Mesendoderm (in vitro differentiated cells): ENCODE measurements around the gene BCAS4.

Experiments
- DNase-seq: peaks from one replicate; pipeline ENCODE4 v3.0.0; 2013
- H2AK5ac ChIP-seq: 2 replicates; pipeline ENCODE4 v1.6.1; 2013; ENCODE audit warnings: low read length, inconsistent platforms
- H2BK120ac ChIP-seq: 2 replicates; pipeline ENCODE4 v1.6.1; 2013; ENCODE audit warnings: low read depth, mild to moderate bottlenecking, low read length, moderate library complexity, mixed read lengths
- H2BK15ac ChIP-seq: replicated peaks from 2 replicates; pipeline ENCODE4 v1.6.1; 2013; ENCODE audit warnings: low read depth, mild to moderate bottlenecking, moderate library complexity
- H2BK5ac ChIP-seq: 2 replicates; pipeline ENCODE4 v1.6.1; 2013; ENCODE audit warnings: low read length, inconsistent platforms
- H3K18ac ChIP-seq: 2 replicates; pipeline ENCODE4 v1.6.1; 2013; ENCODE audit warnings: mild to moderate bottlenecking, low read length, mixed read lengths
- H3K23ac ChIP-seq: one replicate; pipeline ENCODE4 v1.6.1; 2013; ENCODE audit warnings: low read length
- H3K27ac ChIP-seq: 2 replicates; pipeline ENCODE4 v1.5.1; 2013; ENCODE audit warnings: low read depth, mild to moderate bottlenecking, inconsistent platforms, low read length, moderate library complexity
- H3K27me3 ChIP-seq: 2 replicates; pipeline ENCODE4 v1.6.1; 2013; ENCODE audit warnings: low read length, control low read depth, mild to moderate bottlenecking, inconsistent platforms; ENCODE audit not compliant: insufficient read depth, poor library complexity
- H3K36me3 ChIP-seq: 2 replicates; pipeline ENCODE4 v1.6.1; 2013; ENCODE audit warnings: low read length, inconsistent platforms; ENCODE audit not compliant: control insufficient read depth, insufficient read depth
- H3K4ac ChIP-seq: one replicate; pipeline ENCODE4 v1.6.1; 2013; ENCODE audit warnings: low read depth, mild to moderate bottlenecking, low read length, moderate library complexity
- H3K4me1 ChIP-seq: 2 replicates; pipeline ENCODE4 v1.6.1; 2013; ENCODE audit warnings: low read depth, low read length, inconsistent platforms; ENCODE audit not compliant: control insufficient read depth
- H3K4me2 ChIP-seq: 2 replicates; pipeline ENCODE4 v1.6.1; 2013; ENCODE audit warnings: low read length
- H3K4me3 ChIP-seq: 2 replicates; pipeline ENCODE4 v1.5.1; 2013; ENCODE audit warnings: mild to moderate bottlenecking, low read length
- H3K56ac ChIP-seq: one replicate; pipeline ENCODE4 v1.6.1; 2013; ENCODE audit warnings: low read length
- H3K79me1 ChIP-seq: 2 replicates; pipeline ENCODE4 v1.6.1; 2013; ENCODE audit warnings: low read length, inconsistent platforms
- H3K79me2 ChIP-seq: 2 replicates; pipeline ENCODE4 v1.6.1; 2013; ENCODE audit warnings: mild to moderate bottlenecking, low read length; ENCODE audit not compliant: control insufficient read depth, insufficient read depth
- H3K9ac ChIP-seq: 2 replicates; pipeline ENCODE4 v1.6.1; 2013; ENCODE audit warnings: low read length, inconsistent platforms
- H4K5ac ChIP-seq: one replicate; pipeline ENCODE4 v1.6.1; 2013; ENCODE audit warnings: low read length
- H4K8ac ChIP-seq: one replicate; pipeline ENCODE4 v1.6.1; 2013; ENCODE audit warnings: low read depth, mild to moderate bottlenecking, control low read depth, low read length, moderate library complexity
- WGBS: extraction: QIAGEN DNeasy Blood & Tissue Kit; methylation state at CpG from one replicate; pipeline ENCODE4 v1.1.7; 2013; ENCODE audit warnings: low lambda C conversion rate, missing lambda C conversion rate; ENCODE audit not compliant: insufficient coverage; ENCODE audit errors: extremely low coverage; 5-methylcytosine and 5-hydroxymethylcytosine counted together

BCAS4 gene

GRCh38 chr20:50893620-50894019 lies 98.8 kb downstream of the BCAS4 start:
- no peak overlapping the region for H3K4me3 ChIP-seq
- no peak overlapping the region for H4K8ac ChIP-seq
- no peak overlapping the region for H2BK5ac ChIP-seq
- H3K4ac ChIP-seq, result no peak overlapping the region
- no peak overlapping the region for H3K27ac ChIP-seq
- no peak overlapping the region for H2AK5ac ChIP-seq
- H3K27me3 ChIP-seq, result no peaks in the 10 kb centered on the region
- no peak overlapping the region for H3K9ac ChIP-seq
- no peak overlapping the region for H3K56ac ChIP-seq
- H3K79me1 ChIP-seq, result peaks cover 28% of the 10 kb centered on the region
- H3K36me3 ChIP-seq, result peaks cover 28% of the 10 kb centered on the region
- H3K79me2 ChIP-seq, result peaks cover 14% of the 10 kb centered on the region
- no peak overlapping the region for H3K23ac ChIP-seq
- no peak overlapping the region for H2BK15ac ChIP-seq
- H3K4me1 ChIP-seq, result no peaks in the 10 kb centered on the region
- WGBS, result no CpG with 5 or more reads among the region's 7 CpGs
- no peak overlapping the region for H2BK120ac ChIP-seq
- DNase-seq, result no peak
- no peak overlapping the region for H3K18ac ChIP-seq
- no peak overlapping the region for H4K5ac ChIP-seq
- no peak overlapping the region for H3K4me2 ChIP-seq

GRCh38 chr20:50895111-50895830 lies 100.4 kb downstream of the BCAS4 start:
- Histone ChIP-seq H4K8ac (no peak overlapping the region), H3K56ac (no peak overlapping the region), H3K27me3 (no peaks in the 10 kb centered on the region), H3K4ac (no peak overlapping the region), H3K4me2 (no peak overlapping the region), H2BK120ac (no peak overlapping the region), H3K23ac (no peak overlapping the region), H3K79me1 (peaks cover 30% of the 10 kb centered on the region), H3K27ac (no peak overlapping the region), H2BK5ac (no peak overlapping the region), H3K4me3 (no peak overlapping the region), H3K9ac (no peak overlapping the region), H2BK15ac (no peak overlapping the region), H3K4me1 (no peaks in the 10 kb centered on the region), H3K79me2 (peaks cover 19% of the 10 kb centered on the region), H4K5ac (no peak overlapping the region), H3K18ac (no peak overlapping the region), H3K36me3 (peaks cover 28% of the 10 kb centered on the region), H2AK5ac (no peak overlapping the region)
- WGBS, result no CpG with 5 or more reads among the region's 8 CpGs
- DNase-seq, result no peak

- Histone ChIP-seq H3K36me3 (peaks cover 15% of the 10 kb centered on the region), H3K4me2 (no peak overlapping the region), H3K27ac (no peak overlapping the region), H3K79me1 (peaks cover 25% of the 10 kb centered on the region), H4K8ac (no peak overlapping the region), H3K18ac (no peak overlapping the region), H3K79me2 (peaks cover 37% of the 10 kb centered on the region), H3K4me3 (no peak overlapping the region), H3K4ac (no peak overlapping the region), H3K27me3 (no peaks in the 10 kb centered on the region), H3K9ac (no peak overlapping the region), H3K56ac (no peak overlapping the region), H2AK5ac (no peak overlapping the region), H3K4me1 (no peaks in the 10 kb centered on the region), H2BK15ac (no peak overlapping the region), H4K5ac (no peak overlapping the region), H3K23ac (no peak overlapping the region), H2BK5ac (no peak overlapping the region), H2BK120ac (no peak overlapping the region)
- DNase-seq, result no peak
- WGBS, result no CpG with 5 or more reads among the region's 1 CpG
These were observed 103.6 kb downstream of the BCAS4 start for GRCh38 chr20:50898475-50898874.

- Histone ChIP-seq H3K36me3 (peaks cover 7% of the 10 kb centered on the region), H3K4ac (no peak overlapping the region), H3K79me1 (peaks cover 20% of the 10 kb centered on the region), H3K79me2 (peaks cover 48% of the 10 kb centered on the region), H4K8ac (no peak overlapping the region), H2BK120ac (no peak overlapping the region), H3K4me1 (no peaks in the 10 kb centered on the region), H3K27me3 (no peaks in the 10 kb centered on the region), H3K27ac (no peak overlapping the region), H3K9ac (no peak overlapping the region), H3K18ac (no peak overlapping the region), H4K5ac (no peak overlapping the region), H3K56ac (no peak overlapping the region), H3K4me2 (no peak overlapping the region), H2BK15ac (no peak overlapping the region), H3K4me3 (no peak overlapping the region), H3K23ac (no peak overlapping the region), H2BK5ac (no peak overlapping the region), H2AK5ac (no peak overlapping the region)
- DNase-seq, result no peak
- no CpG with 5 or more reads among the region's 7 CpGs for WGBS
These were observed 105.4 kb downstream of the BCAS4 start for GRCh38 chr20:50900261-50900660.

GRCh38 chr20:50901301-50901700 lies 106.4 kb downstream of the BCAS4 start:
- H2BK5ac ChIP-seq, result no peak overlapping the region
- peaks cover 7% of the 10 kb centered on the region for H3K36me3 ChIP-seq
- H3K18ac ChIP-seq, result no peak overlapping the region
- DNase-seq, result no peak
- H3K56ac ChIP-seq, result no peak overlapping the region
- H3K4me1 ChIP-seq, result no peaks in the 10 kb centered on the region
- H3K27ac ChIP-seq, result no peak overlapping the region
- peaks cover 19% of the 10 kb centered on the region for H3K79me1 ChIP-seq
- no peak overlapping the region for H3K4ac ChIP-seq
- H4K8ac ChIP-seq, result no peak overlapping the region
- no peak overlapping the region for H4K5ac ChIP-seq
- H2BK120ac ChIP-seq, result no peak overlapping the region
- no peak overlapping the region for H3K4me3 ChIP-seq
- no peak overlapping the region for H3K9ac ChIP-seq
- WGBS, result no CpG with 5 or more reads among the region's 1 CpG
- peaks cover 57% of the 10 kb centered on the region for H3K79me2 ChIP-seq
- no peak overlapping the region for H3K4me2 ChIP-seq
- no peak overlapping the region for H3K23ac ChIP-seq
- no peaks in the 10 kb centered on the region for H3K27me3 ChIP-seq
- H2BK15ac ChIP-seq, result no peak overlapping the region
- H2AK5ac ChIP-seq, result no peak overlapping the region
